ENCODE results near the gene UMPS.

UMPS gene

GRCh38 chr3:124730129-124730940, at the start of gene UMPS:
UMPS (plus strand) TSS chr3:124730452; CDS start chr3:124730472, 20 bp downstream.
- H3K4me3 Mint-ChIP-seq = peak within 1 kb of the TSS; percentile 96
- H3K4me1 Mint-ChIP-seq = peaks cover 38% of the 10 kb centered on the region
- no peaks in the 10 kb centered on the region for H3K9me3 Mint-ChIP-seq
- CTCF ChIA-PET = interaction anchor here (0.7 to 1.3 kb wide), 3 partner anchors 31 to 483 kb away, joined by 3 to 5 read pairs (median 3); no protein-coding TSS in a partner anchor
- peaks cover 9% of the 10 kb centered on the region for H3K36me3 Mint-ChIP-seq
- H3K27ac Mint-ChIP-seq = peak within 1 kb of the TSS; percentile 95
- H3K27me3 Mint-ChIP-seq = peaks cover 21% of the 10 kb centered on the region
- peak; percentile 96 for DNase-seq

- CTCF ChIA-PET = interaction anchor here (0.9 kb wide), 1 partner anchor 8 kb away, joined by 5 read pairs; no protein-coding TSS in a partner anchor
- no peaks in the 10 kb centered on the region for H3K36me3 Mint-ChIP-seq
- H3K27me3 Mint-ChIP-seq = peaks cover 30% of the 10 kb centered on the region
- H3K9me3 Mint-ChIP-seq = no peaks in the 10 kb centered on the region
- no peak for DNase-seq
- no peak overlapping the region for H3K4me3 Mint-ChIP-seq
- H3K4me1 Mint-ChIP-seq = peaks cover 4% of the 10 kb centered on the region
- no peak overlapping the region for H3K27ac Mint-ChIP-seq
Observed at GRCh38 chr3:124680521-124680920, 49.7 kb upstream of the UMPS start.

- no peak overlapping the region for H3K27ac Mint-ChIP-seq
Observed at GRCh38 chr3:124682263-124682662, 48.0 kb upstream of the UMPS start.

GRCh38 chr3:124684459-124684858, 45.8 kb upstream of the UMPS start:
- CTCF ChIA-PET = interaction anchor here (0.5 to 2.3 kb wide), 3 partner anchors 64 to 971 kb away, joined by 3 to 6 read pairs (median 3); no protein-coding TSS in a partner anchor
- DNase-seq = no peak
- H3K36me3 Mint-ChIP-seq = no peaks in the 10 kb centered on the region
- H3K27me3 Mint-ChIP-seq = peaks cover 35% of the 10 kb centered on the region
- no peak overlapping the region for H3K4me3 Mint-ChIP-seq
- H3K9me3 Mint-ChIP-seq = no peaks in the 10 kb centered on the region
- peaks cover 11% of the 10 kb centered on the region for H3K4me1 Mint-ChIP-seq
- no peak overlapping the region for H3K27ac Mint-ChIP-seq

More at GRCh38 chr3:124682263-124682662, 48.0 kb upstream of the UMPS start:
- Mint-ChIP-seq H3K36me3 (no peaks in the 10 kb centered on the region), H3K4me3 (no peak overlapping the region), H3K27me3 (peaks cover 35% of the 10 kb centered on the region), H3K4me1 (peaks cover 6% of the 10 kb centered on the region), H3K9me3 (no peaks in the 10 kb centered on the region)
- CTCF ChIA-PET = interaction anchor here (1.0 kb wide), 1 partner anchor 133 kb away, joined by 3 read pairs; no protein-coding TSS in a partner anchor
- no peak for DNase-seq

- no peak for DNase-seq
- Mint-ChIP-seq H3K27ac (no peak overlapping the region), H3K4me1 (peaks cover 11% of the 10 kb centered on the region), H3K36me3 (no peaks in the 10 kb centered on the region), H3K4me3 (no peak overlapping the region), H3K27me3 (peaks cover 35% of the 10 kb centered on the region), H3K9me3 (no peaks in the 10 kb centered on the region)
- CTCF ChIA-PET = interaction anchor here (1.5 to 2.3 kb wide), 2 partner anchors 65 to 124 kb away, joined by 3 to 6 read pairs; no protein-coding TSS in a partner anchor
Observed at GRCh38 chr3:124685067-124685466, 45.2 kb upstream of the UMPS start.

- no peaks in the 10 kb centered on the region for H3K9me3 Mint-ChIP-seq
- H3K36me3 Mint-ChIP-seq = no peaks in the 10 kb centered on the region
- peaks cover 11% of the 10 kb centered on the region for H3K4me1 Mint-ChIP-seq
- H3K27ac Mint-ChIP-seq = no peak overlapping the region
- no peak for DNase-seq
- H3K27me3 Mint-ChIP-seq = peaks cover 35% of the 10 kb centered on the region
- CTCF ChIA-PET = interaction anchor here (1.5 to 2.3 kb wide), 2 partner anchors 65 to 125 kb away, joined by 3 to 6 read pairs; no protein-coding TSS in a partner anchor
- H3K4me3 Mint-ChIP-seq = no peak overlapping the region
Observed at GRCh38 chr3:124685481-124685880, 44.8 kb upstream of the UMPS start.

- DNase-seq = no peak
- H3K27me3 Mint-ChIP-seq = peaks cover 35% of the 10 kb centered on the region
- H3K4me1 Mint-ChIP-seq = peaks cover 11% of the 10 kb centered on the region
- H3K4me3 Mint-ChIP-seq = no peak overlapping the region
- CTCF ChIA-PET = interaction anchor here (1.7 kb wide), 1 partner anchor 64 kb away, joined by 8 read pairs; no protein-coding TSS in a partner anchor
- no peaks in the 10 kb centered on the region for H3K9me3 Mint-ChIP-seq
- H3K27ac Mint-ChIP-seq = no peak overlapping the region
- no peaks in the 10 kb centered on the region for H3K36me3 Mint-ChIP-seq
Observed at GRCh38 chr3:124686028-124686670, 44.1 kb upstream of the UMPS start.

GRCh38 chr3:124688581-124689454, 41.4 kb upstream of the UMPS start:
- Mint-ChIP-seq H3K36me3 (no peaks in the 10 kb centered on the region), H3K4me1 (peaks cover 11% of the 10 kb centered on the region), H3K27me3 (peaks cover 29% of the 10 kb centered on the region), H3K27ac (no peak overlapping the region), H3K4me3 (no peak overlapping the region), H3K9me3 (no peaks in the 10 kb centered on the region)
- CTCF ChIA-PET = interaction anchor here (0.6 to 4.8 kb wide), 28 partner anchors 8 to 495 kb away, joined by 3 to 46 read pairs (median 5); partner anchors contain the start of gene UMPS
- peak; percentile 84 for DNase-seq

GRCh38 chr3:124691599-124691998, 38.7 kb upstream of the UMPS start:
- H3K4me3 Mint-ChIP-seq = no peak overlapping the region
- peaks cover 5% of the 10 kb centered on the region for H3K4me1 Mint-ChIP-seq
- peaks cover 21% of the 10 kb centered on the region for H3K27me3 Mint-ChIP-seq
- H3K36me3 Mint-ChIP-seq = no peaks in the 10 kb centered on the region
- H3K9me3 Mint-ChIP-seq = no peaks in the 10 kb centered on the region
- no peak overlapping the region for H3K27ac Mint-ChIP-seq
- CTCF ChIA-PET = interaction anchor here (1.6 to 4.8 kb wide), 3 partner anchors 72 to 125 kb away, joined by 5 to 46 read pairs (median 40); no protein-coding TSS in a partner anchor
- no peak for DNase-seq

- Mint-ChIP-seq H3K27ac (no peak overlapping the region), H3K4me3 (no peak overlapping the region), H3K4me1 (no peaks in the 10 kb centered on the region), H3K27me3 (peaks cover 23% of the 10 kb centered on the region), H3K36me3 (no peaks in the 10 kb centered on the region), H3K9me3 (no peaks in the 10 kb centered on the region)
- CTCF ChIA-PET = no interaction called here
- DNase-seq = no peak
Observed at GRCh38 chr3:124694486-124694885, 35.8 kb upstream of the UMPS start.

- H3K27me3 Mint-ChIP-seq = peaks cover 30% of the 10 kb centered on the region
- H3K9me3 Mint-ChIP-seq = no peaks in the 10 kb centered on the region
- no peak for DNase-seq
- no peaks in the 10 kb centered on the region for H3K4me1 Mint-ChIP-seq
- H3K36me3 Mint-ChIP-seq = no peaks in the 10 kb centered on the region
- CTCF ChIA-PET = interaction anchor here (1.4 kb wide), 1 partner anchor 136 kb away, joined by 4 read pairs; no protein-coding TSS in a partner anchor
- no peak overlapping the region for H3K4me3 Mint-ChIP-seq
- no peak overlapping the region for H3K27ac Mint-ChIP-seq
Observed at GRCh38 chr3:124695369-124695768, 34.9 kb upstream of the UMPS start.

- DNase-seq = no peak
- peaks cover 36% of the 10 kb centered on the region for H3K27me3 Mint-ChIP-seq
- no peak overlapping the region for H3K27ac Mint-ChIP-seq
- CTCF ChIA-PET = interaction anchor here (1.4 kb wide), 1 partner anchor 136 kb away, joined by 4 read pairs; no protein-coding TSS in a partner anchor
- H3K9me3 Mint-ChIP-seq = no peaks in the 10 kb centered on the region
- H3K4me1 Mint-ChIP-seq = no peaks in the 10 kb centered on the region
- no peaks in the 10 kb centered on the region for H3K36me3 Mint-ChIP-seq
- no peak overlapping the region for H3K4me3 Mint-ChIP-seq
Observed at GRCh38 chr3:124696006-124696405, 34.2 kb upstream of the UMPS start.

- Mint-ChIP-seq H3K4me3 (no peak overlapping the region), H3K4me1 (no peaks in the 10 kb centered on the region), H3K27me3 (peaks cover 43% of the 10 kb centered on the region), H3K9me3 (no peaks in the 10 kb centered on the region), H3K36me3 (no peaks in the 10 kb centered on the region), H3K27ac (no peak overlapping the region)
- CTCF ChIA-PET = interaction anchor here (2.5 kb wide), 1 partner anchor 9 kb away, joined by 9 read pairs; no protein-coding TSS in a partner anchor
- no peak for DNase-seq
Observed at GRCh38 chr3:124697302-124697701, 33.0 kb upstream of the UMPS start.
